Measurements from ENCODE around the gene CPEB4. TPM values are rescaled to one million over a fixed set of nuclear protein-coding genes. Genes with fewer than 3 reads are reported as not detected.

The CPEB4 gene
- total and polyA plus RNA-seq, 2 of the 8 experiments (the other 6 are each of a cell fraction or from before 2014, with no cell fraction given): 8.4 to 13.4 TPM

DNA sequence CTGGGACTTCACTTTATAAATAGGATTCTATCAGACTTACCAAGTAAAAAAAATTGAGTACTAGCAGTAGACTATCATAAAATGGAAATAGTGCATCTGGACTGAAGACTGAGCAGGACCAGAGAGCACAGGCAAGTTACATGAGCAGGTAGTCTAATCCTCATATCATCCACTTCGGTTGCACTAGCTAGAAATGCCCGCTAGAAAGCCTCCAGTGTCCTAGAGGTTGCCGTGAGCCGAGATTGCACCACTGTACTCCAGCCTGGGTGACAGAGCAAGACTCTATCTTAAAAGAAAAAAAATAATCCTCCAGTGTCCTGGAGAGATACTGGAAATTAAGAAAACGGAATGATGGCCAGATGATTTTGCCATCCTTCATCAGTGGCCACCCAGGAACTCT, 120.8 kb downstream of the CPEB4 start:
- no peak overlapping the region for H3K23ac ChIP-seq (ENCODE audit: insufficient read length)
- DNase-seq (ENCODE audit: low read depth in 1 of 2, low spot score in 2 of 2): no peak
- no peaks in the 10 kb centered on the region for H3K36me3 ChIP-seq (ENCODE audit: control insufficient read depth in 2 of 4, insufficient read depth in 4 of 4, low read length in 3 of 4)
- H4K91ac ChIP-seq (replicated peaks; ENCODE audit: insufficient read length, low read length): no peak overlapping the region
- no peak overlapping the region for H2BK120ac ChIP-seq (replicated peaks; ENCODE audit: low read depth, low read length)
- H2BK20ac ChIP-seq (ENCODE audit: low read length): no peak overlapping the region
- H3K79me2 ChIP-seq (ENCODE audit: control insufficient read depth in 1 of 2, insufficient read depth in 2 of 2, low read length in 2 of 2): no peaks in the 10 kb centered on the region
- H2BK15ac ChIP-seq (ENCODE audit: low read length): no peak overlapping the region
- CTCF ChIA-PET (ENCODE audit: partially characterized antibody): interaction anchor here (1.4 kb wide), 1 partner anchor 314 kb away, joined by 3 read pairs; no protein-coding TSS in a partner anchor
- no peak overlapping the region for H4K5ac ChIP-seq (ENCODE audit: insufficient read length, low read depth, low read length)
- no peak overlapping the region for H2BK5ac ChIP-seq (ENCODE audit: low read depth, low read length)
- no peak overlapping the region for H3K56ac ChIP-seq (replicated peaks; ENCODE audit: insufficient read length, low read depth, low read length)
- 92% methylated on average over 5 of the region's 5 CpGs; no CpG with 5 or more reads in 1 of the 2 experiments for WGBS, 2 experiments (ENCODE audit: extremely low coverage in 1 of 2, insufficient coverage in 1 of 2, insufficient read length in 1 of 2, insufficient replicate concordance in 2 of 2, low coverage in 1 of 2, low lambda C conversion rate in 2 of 2, missing lambda C conversion rate in 1 of 2)
- no peak overlapping the region for H2BK12ac ChIP-seq (ENCODE audit: low read depth, low read length)
- no peak overlapping the region for H3K4me2 ChIP-seq (ENCODE audit: insufficient read depth in 1 of 2, low read depth in 2 of 2, low read length in 2 of 2)
- H3K27ac ChIP-seq (ENCODE audit: low read depth, low read length): no peak overlapping the region
- no peak overlapping the region for H3K14ac ChIP-seq (ENCODE audit: insufficient read length)
- H3K4ac ChIP-seq (replicated peaks; ENCODE audit: insufficient read length, low read depth, low read length): no peak overlapping the region
- H3K23me2 ChIP-seq (ENCODE audit: low read depth, low read length): no peaks in the 10 kb centered on the region
- H3K18ac ChIP-seq (ENCODE audit: extremely low read depth, low read length): no peak overlapping the region
- no peak overlapping the region for H3K9ac ChIP-seq (replicated peaks in 1 of 4; ENCODE audit: extremely low read depth in 1 of 4, low read depth in 3 of 4, low read length in 3 of 4)
- no peaks in the 10 kb centered on the region for H3K4me1 ChIP-seq (replicated peaks in 1 of 4; ENCODE audit: control insufficient read depth in 3 of 4, insufficient read depth in 4 of 4, low read length in 3 of 4)
- H2AFZ ChIP-seq (ENCODE audit: low read length): no peak overlapping the region
- no peak overlapping the region for H3K4me3 ChIP-seq (ENCODE audit: extremely low read depth in 1 of 4, insufficient read depth in 2 of 4, low read depth in 3 of 4, low read length in 4 of 4)
- H2AK5ac ChIP-seq (ENCODE audit: low read depth, low read length): no peak overlapping the region
- H4K20me1 ChIP-seq (replicated peaks in 1 of 2; ENCODE audit: control insufficient read depth in 1 of 2, insufficient read depth in 2 of 2, low read length in 2 of 2): no peaks in the 10 kb centered on the region
- no peaks in the 10 kb centered on the region for H3K79me1 ChIP-seq (ENCODE audit: low read depth, low read length)
- no peaks in the 10 kb centered on the region for H3K27me3 ChIP-seq (replicated peaks in 1 of 4; ENCODE audit: control insufficient read depth in 3 of 4, extremely low read depth in 1 of 4, insufficient read depth in 3 of 4, low read length in 3 of 4)
- no peaks in the 10 kb centered on the region; a peak in 1 of 4 replicates for H3K9me3 ChIP-seq (ENCODE audit: insufficient read depth in 2 of 2, low read depth in 1 of 2, low read length in 1 of 2)
- no peak overlapping the region for H4K8ac ChIP-seq (ENCODE audit: extremely low read depth, insufficient read depth, low read length)
- FAIRE-seq: no peak
- POLR2A ChIA-PET (ENCODE audit: partially characterized antibody): no interaction called here

Measured in H1 (cell line).